OCI-LY7 (cell line): ENCODE results near the gene FOXL1. TPM values are rescaled to one million over a fixed set of nuclear protein-coding genes. Genes with fewer than 3 reads are reported as not detected.

Experiments
- BruUV-seq: library from RNA; stranded (reverse); fragments of 400-500 nt; replicated peaks from 2 replicates; lab custom pipeline; 2021; lab: Mats Ljungman, UMichigan
- CTCF ChIA-PET: fragments of 300-600 bp; sonication (Branson Sonifier 250); formaldehyde crosslinking; loops from one replicate; lab custom pipeline; 2022; ENCODE audit warnings: antibody characterized with exemption; ENCODE audit not compliant: unreplicated experiment; lab: Charles Lee
- POLR2A ChIA-PET: fragments of 300-600 bp; sonication (Branson Sonifier 250); formaldehyde crosslinking; loops from one replicate; lab custom pipeline; 2022; ENCODE audit warnings: antibody characterized with exemption; lab: Charles Lee
- DNase-seq: peaks from one replicate; pipeline ENCODE4 v3.0.0-alpha.2; 2015; ENCODE audit warnings: low spot score
- H2AFZ ChIP-seq: fragments of 200-600 bp; sonication (generic), shearing (Covaris generic); 2 replicates; pipeline ENCODE4 v1.6.1; 2014; ENCODE audit warnings: mild to moderate bottlenecking, antibody characterized with exemption, low read length, moderate library complexity
- H3K27ac ChIP-seq: fragments of 200-600 bp; sonication (generic); 2 replicates; pipeline ENCODE4 v1.5.1; 2014; ENCODE audit warnings: mixed run types, low read depth, mild to moderate bottlenecking, moderate library complexity, low read length, inconsistent platforms; ENCODE audit not compliant: poor library complexity, severe bottlenecking
- H3K36me3 ChIP-seq: fragments of 200-600 bp; sonication (generic); 2 replicates; pipeline ENCODE4 v1.6.1; 2014; ENCODE audit warnings: mild to moderate bottlenecking, antibody characterized with exemption, low read length, moderate library complexity, mixed read lengths; ENCODE audit not compliant: insufficient read depth
- H3K4me1 ChIP-seq: fragments of 200-600 bp; sonication (generic); 2 replicates; pipeline ENCODE4 v1.5.1; 2014; ENCODE audit warnings: mild to moderate bottlenecking, low read length; ENCODE audit not compliant: insufficient read depth, poor library complexity, severe bottlenecking
- H3K4me2 ChIP-seq: fragments of 200-600 bp; sonication (generic); 2 replicates; pipeline ENCODE4 v1.6.1; 2014; ENCODE audit warnings: mild to moderate bottlenecking, low read length
- H3K4me3 ChIP-seq: fragments of 200-600 bp; sonication (generic); 2 replicates; pipeline ENCODE4 v1.5.1; 2014; ENCODE audit warnings: mild to moderate bottlenecking, low read depth, low read length; ENCODE audit not compliant: poor library complexity, severe bottlenecking
- H3K79me2 ChIP-seq: fragments of 200-600 bp; sonication (generic); 2 replicates; pipeline ENCODE4 v1.6.1; 2016; ENCODE audit warnings: low read depth, mild to moderate bottlenecking, low read length, moderate library complexity, mixed read lengths; ENCODE audit not compliant: insufficient read depth
- H3K9me2 ChIP-seq: fragments of 200-600 bp; sonication (generic); 2 replicates; pipeline ENCODE4 v1.6.1; 2016; ENCODE audit warnings: mild to moderate bottlenecking, low read length, mixed read lengths; ENCODE audit not compliant: insufficient read depth
- H3K9me3 ChIP-seq: fragments of 200-600 bp; sonication (generic); 2 replicates; pipeline ENCODE4 v1.6.1; 2014; ENCODE audit warnings: mild to moderate bottlenecking, mixed run types, low read length, mixed read lengths
- H4K20me1 ChIP-seq: fragments of 200-600 bp; sonication (generic); 2 replicates; pipeline ENCODE4 v1.6.1; 2014; ENCODE audit warnings: mild to moderate bottlenecking, antibody characterized with exemption, low read length, moderate library complexity, mixed read lengths; ENCODE audit not compliant: insufficient read depth
- EZH2phosphoT487 ChIP-seq: fragments of 200-600 bp; sonication (generic); IDR thresholded peaks from 2 replicates; pipeline ENCODE4 v1.6.1; 2018; ENCODE audit warnings: low read depth, borderline replicate concordance, mild to moderate bottlenecking, mixed run types, antibody characterized with exemption, low read length, moderate library complexity, mixed read lengths
- intact Hi-C: fragments of 100-400 bp; cut with micrococcal nuclease; formaldehyde crosslinking; loops from one replicate; pipeline ENCODE4 v1.10.0; 2022; ENCODE audit not compliant: unreplicated experiment
- total RNA-seq, 2 experiments: library from RNA; depleted of rRNA in 1 of 2; stranded (reverse); fragments of >200 nt in 1 of 2; shearing (Covaris generic) in 1 of 2; gene quantifications; 2 replicates each; pipeline ENCODE4 v1.2.3, GENCODE V29; 2014 to 2022
- TF ChIP-seq, protein P1 (sequence below): fragments of 200-600 bp; sonication (generic); conservative IDR thresholded peaks from 2 replicates; pipeline ENCODE4 v1.5.1; 2014; ENCODE audit warnings: mild to moderate bottlenecking, antibody characterized with exemption, low read length, moderate library complexity, mixed read lengths

FOXL1 gene
- total RNA-seq, 2 experiments from 2014 or later = 1.7 to 1.8 TPM

DNA sequence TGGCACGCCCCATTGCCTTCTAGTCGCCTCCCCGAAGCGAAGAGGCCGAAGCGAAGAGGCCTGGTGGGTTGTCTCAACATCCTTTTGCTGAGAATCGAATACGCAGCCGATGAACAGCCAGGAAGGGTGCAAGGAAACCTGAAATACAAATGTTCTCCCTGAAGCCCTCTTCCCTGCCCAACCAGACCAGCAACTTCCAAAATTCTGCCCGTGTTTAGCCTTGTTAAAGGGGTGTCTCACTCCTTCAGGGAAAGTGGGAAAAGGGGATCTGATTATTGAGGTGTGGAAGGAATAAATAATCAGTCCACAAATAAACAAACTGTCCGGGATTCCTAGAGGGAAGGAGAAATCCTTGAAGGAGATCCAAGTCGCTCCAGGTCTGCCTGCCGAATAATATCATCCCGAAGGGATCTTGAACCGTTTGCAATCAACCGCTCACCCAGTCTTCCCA is 13.1 kb upstream of the FOXL1 start:
- Histone ChIP-seq H3K9me3 (no peaks in the 10 kb centered on the region), H3K36me3 (no peaks in the 10 kb centered on the region), H3K9me2 (no peaks in the 10 kb centered on the region), H3K4me3 (no peak overlapping the region), H2AFZ (no peak overlapping the region), H4K20me1 (no peaks in the 10 kb centered on the region), H3K4me2 (no peak overlapping the region), H3K27ac (no peak overlapping the region), H3K4me1 (peaks cover 21% of the 10 kb centered on the region), H3K79me2 (no peaks in the 10 kb centered on the region)
- CTCF ChIA-PET = interaction anchor here (0.6 kb wide), 1 partner anchor 45 kb away, joined by 3 read pairs; no protein-coding TSS in a partner anchor
- TF ChIP-seq EZH2phosphoT487 = no peak
- TF ChIP-seq, protein P1, sequence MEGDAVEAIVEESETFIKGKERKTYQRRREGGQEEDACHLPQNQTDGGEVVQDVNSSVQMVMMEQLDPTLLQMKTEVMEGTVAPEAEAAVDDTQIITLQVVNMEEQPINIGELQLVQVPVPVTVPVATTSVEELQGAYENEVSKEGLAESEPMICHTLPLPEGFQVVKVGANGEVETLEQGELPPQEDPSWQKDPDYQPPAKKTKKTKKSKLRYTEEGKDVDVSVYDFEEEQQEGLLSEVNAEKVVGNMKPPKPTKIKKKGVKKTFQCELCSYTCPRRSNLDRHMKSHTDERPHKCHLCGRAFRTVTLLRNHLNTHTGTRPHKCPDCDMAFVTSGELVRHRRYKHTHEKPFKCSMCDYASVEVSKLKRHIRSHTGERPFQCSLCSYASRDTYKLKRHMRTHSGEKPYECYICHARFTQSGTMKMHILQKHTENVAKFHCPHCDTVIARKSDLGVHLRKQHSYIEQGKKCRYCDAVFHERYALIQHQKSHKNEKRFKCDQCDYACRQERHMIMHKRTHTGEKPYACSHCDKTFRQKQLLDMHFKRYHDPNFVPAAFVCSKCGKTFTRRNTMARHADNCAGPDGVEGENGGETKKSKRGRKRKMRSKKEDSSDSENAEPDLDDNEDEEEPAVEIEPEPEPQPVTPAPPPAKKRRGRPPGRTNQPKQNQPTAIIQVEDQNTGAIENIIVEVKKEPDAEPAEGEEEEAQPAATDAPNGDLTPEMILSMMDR = no peak
- POLR2A ChIA-PET = interaction anchor here (0.6 to 1.1 kb wide), 2 partner anchors 10 to 664 kb away, joined by 3 read pairs; no protein-coding TSS in a partner anchor
- intact Hi-C loops = no loop called here
- no peak for DNase-seq
- BruUV-seq = no TSS peak

DNA sequence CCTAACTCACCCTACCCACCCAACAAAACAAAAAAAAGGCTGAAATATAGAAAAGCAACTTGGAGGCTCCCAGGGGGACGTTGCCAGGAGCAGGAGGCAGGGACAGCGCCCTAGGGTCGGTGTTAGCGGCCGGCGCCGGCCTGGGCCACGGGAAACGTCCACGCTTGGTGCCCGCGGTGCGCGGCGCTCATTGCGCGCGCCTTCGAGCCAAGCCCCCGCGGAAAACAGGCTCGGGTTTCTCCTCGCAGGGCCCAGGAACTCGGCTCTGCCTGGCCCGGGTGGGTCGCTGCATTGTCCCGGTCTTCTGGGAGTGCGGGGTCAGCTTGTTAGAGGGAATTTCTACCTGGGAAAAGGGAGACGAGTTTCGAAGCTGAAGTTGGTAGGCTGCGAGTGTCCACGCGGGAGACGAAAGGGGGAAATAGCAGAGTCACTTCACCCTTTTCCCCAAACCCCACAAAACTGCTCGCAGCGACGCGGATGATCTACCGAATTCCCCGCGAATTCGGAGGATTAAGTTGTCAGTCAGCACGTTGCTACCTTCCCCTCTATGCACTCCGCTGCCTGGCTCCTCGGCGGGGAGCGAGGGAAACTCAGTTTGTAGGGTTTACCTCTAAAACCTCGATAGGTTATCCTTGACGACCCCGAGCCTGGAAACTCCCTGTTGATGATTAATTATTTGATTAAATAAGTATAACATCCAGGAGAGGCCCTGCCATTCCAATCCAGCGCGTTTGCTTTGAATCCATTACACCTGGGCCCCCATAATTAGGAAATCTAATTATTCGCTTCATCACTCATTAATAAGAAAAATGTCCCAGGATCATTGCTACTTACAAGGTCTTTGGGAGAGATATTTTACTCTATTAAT is 12.5 kb upstream of the FOXL1 start:
- intact Hi-C loops = no loop called here
- Histone ChIP-seq H3K4me1 (peaks cover 27% of the 10 kb centered on the region), H3K9me2 (no peaks in the 10 kb centered on the region), H3K36me3 (no peaks in the 10 kb centered on the region), H4K20me1 (no peaks in the 10 kb centered on the region), H3K27ac (no peak overlapping the region), H2AFZ (no peak overlapping the region), H3K9me3 (no peaks in the 10 kb centered on the region), H3K79me2 (no peaks in the 10 kb centered on the region), H3K4me3 (no peak overlapping the region), H3K4me2 (no peak overlapping the region)
- no peak for DNase-seq
- ChIA-PET CTCF (no interaction called here), POLR2A (no interaction called here)
- BruUV-seq = no TSS peak
- TF ChIP-seq EZH2phosphoT487 = no peak
- TF ChIP-seq, protein P1 = no peak

DNA sequence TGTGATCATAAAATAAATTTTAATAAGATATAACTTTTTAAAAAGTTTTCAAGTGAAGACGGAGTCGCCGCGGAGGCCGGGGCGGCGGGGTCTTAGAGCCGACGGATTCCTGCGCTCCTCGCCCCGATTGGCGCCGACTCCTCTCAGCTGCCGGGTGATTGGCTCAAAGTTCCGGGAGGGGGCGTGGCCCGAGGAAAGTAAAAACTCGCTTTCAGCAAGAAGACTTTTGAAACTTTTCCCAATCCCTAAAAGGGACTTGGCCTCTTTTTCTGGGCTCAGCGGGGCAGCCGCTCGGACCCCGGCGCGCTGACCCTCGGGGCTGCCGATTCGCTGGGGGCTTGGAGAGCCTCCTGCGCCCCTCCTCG is 11.8 kb upstream of the FOXL1 start, which contains the start of gene FOXC2:
Gene FOXC2, plus strand, starts transcription at position 229 of the 365 bp plus-strand sequence. CDS start 507 bp downstream, outside the sequence.
- no peak for DNase-seq
- CTCF ChIA-PET = no interaction called here
- POLR2A ChIA-PET = no interaction called here

More for the DNA sequence above, 11.8 kb upstream of the FOXL1 start, which contains the start of gene FOXC2:
- no peaks in the 10 kb centered on the region for H4K20me1 ChIP-seq
- H3K4me3 ChIP-seq = no peak within 1 kb of the TSS
- H3K4me2 ChIP-seq = no peak within 1 kb of the TSS
- H3K4me1 ChIP-seq = peaks cover 32% of the 10 kb centered on the region
- H3K36me3 ChIP-seq = no peaks in the 10 kb centered on the region
- no peaks in the 10 kb centered on the region for H3K79me2 ChIP-seq
- intact Hi-C loops = no loop called here
- no peak for TF ChIP-seq EZH2phosphoT487
- TF ChIP-seq, protein P1 = no peak
- no peak within 1 kb of the TSS for H2AFZ ChIP-seq
- no TSS peak for BruUV-seq
- no peaks in the 10 kb centered on the region for H3K9me2 ChIP-seq
- no peak within 1 kb of the TSS for H3K27ac ChIP-seq
- no peaks in the 10 kb centered on the region for H3K9me3 ChIP-seq
